Duodenal mucosa (tissue), 2 donors: ENCODE results near the gene SIGLEC11.

Experiments used
- H3K27ac ChIP-seq: one replicate; pipeline ENCODE4 v1.7.0; 2013; ENCODE audit warnings: low read depth, low read length
- H3K27me3 ChIP-seq, 2 donors: one replicate each; pipeline ENCODE4 v1.7.0; 2013; ENCODE audit warnings: low read length in 2 of 2, control low read depth in 1 of 2; ENCODE audit not compliant: insufficient read depth in 2 of 2, control insufficient read depth in 1 of 2
- H3K36me3 ChIP-seq, 2 donors: one replicate each; pipeline ENCODE4 v1.7.0; 2013; ENCODE audit warnings: low read length in 2 of 2, control low read depth in 1 of 2; ENCODE audit not compliant: insufficient read depth in 2 of 2, control insufficient read depth in 1 of 2
- H3K4me1 ChIP-seq, 2 donors: one replicate each; pipeline ENCODE4 v1.7.0; 2013; ENCODE audit warnings: low read length in 2 of 2, control low read depth in 1 of 2; ENCODE audit not compliant: insufficient read depth in 2 of 2, control insufficient read depth in 1 of 2
- H3K4me3 ChIP-seq, 2 donors: one replicate each; pipeline ENCODE4 v1.7.0; 2013; ENCODE audit warnings: low read length in 2 of 2, low read depth in 1 of 2
- H3K9ac ChIP-seq, 2 donors: one replicate each; pipeline ENCODE4 v1.7.0; 2013; ENCODE audit warnings: low read length in 2 of 2, low read depth in 1 of 2
- H3K9me3 ChIP-seq, 2 donors: one replicate each; pipeline ENCODE4 v1.7.0; 2013; ENCODE audit warnings: low read length in 2 of 2, control low read depth in 1 of 2; ENCODE audit not compliant: control insufficient read depth in 1 of 2

SIGLEC11 gene

DNA sequence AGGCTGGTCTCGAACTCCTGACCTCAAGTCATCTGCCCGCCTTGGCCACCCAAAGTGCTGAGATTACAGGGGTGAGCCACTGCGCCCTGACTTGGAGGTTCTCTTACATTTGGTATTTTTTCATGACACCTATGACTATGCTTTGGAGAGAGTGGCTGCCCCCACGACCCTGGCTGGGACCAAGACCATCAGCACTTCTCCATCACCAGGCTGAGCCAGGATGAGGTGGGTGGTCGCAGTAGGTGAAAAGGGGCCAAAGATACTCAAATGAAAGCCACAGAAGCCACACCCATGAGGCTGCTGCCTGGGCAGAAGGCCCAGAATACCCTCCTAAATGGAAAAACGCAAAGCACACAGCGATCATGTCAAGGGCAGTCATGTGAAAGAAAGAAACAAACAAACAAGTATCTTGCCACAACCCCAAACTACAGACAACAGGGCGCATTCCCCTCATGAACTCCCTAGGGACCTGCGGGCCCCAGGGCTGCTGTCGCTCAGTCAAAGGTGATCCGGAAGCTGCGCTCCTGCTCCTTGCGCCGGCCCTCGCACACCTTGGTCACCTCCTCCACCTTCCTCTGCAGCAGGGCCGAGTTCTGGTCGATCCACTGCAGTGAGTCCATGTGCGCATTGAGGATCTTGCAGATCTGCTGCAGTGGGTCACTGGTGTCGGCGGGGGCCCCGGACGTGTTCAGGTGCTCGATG lies 53.1 kb downstream of the SIGLEC11 start:
- H3K4me1 ChIP-seq = peaks cover 4 to 11% of the 10 kb centered on the region in 2 donors
- no peak overlapping the region for H3K4me3 ChIP-seq
- H3K9me3 ChIP-seq = no peaks in the 10 kb centered on the region
- no peaks in the 10 kb centered on the region for H3K27me3 ChIP-seq
- H3K36me3 ChIP-seq = peaks cover 16 to 46% of the 10 kb centered on the region in 2 donors
- no peak overlapping the region for H3K9ac ChIP-seq
- no peak overlapping the region for H3K27ac ChIP-seq

DNA sequence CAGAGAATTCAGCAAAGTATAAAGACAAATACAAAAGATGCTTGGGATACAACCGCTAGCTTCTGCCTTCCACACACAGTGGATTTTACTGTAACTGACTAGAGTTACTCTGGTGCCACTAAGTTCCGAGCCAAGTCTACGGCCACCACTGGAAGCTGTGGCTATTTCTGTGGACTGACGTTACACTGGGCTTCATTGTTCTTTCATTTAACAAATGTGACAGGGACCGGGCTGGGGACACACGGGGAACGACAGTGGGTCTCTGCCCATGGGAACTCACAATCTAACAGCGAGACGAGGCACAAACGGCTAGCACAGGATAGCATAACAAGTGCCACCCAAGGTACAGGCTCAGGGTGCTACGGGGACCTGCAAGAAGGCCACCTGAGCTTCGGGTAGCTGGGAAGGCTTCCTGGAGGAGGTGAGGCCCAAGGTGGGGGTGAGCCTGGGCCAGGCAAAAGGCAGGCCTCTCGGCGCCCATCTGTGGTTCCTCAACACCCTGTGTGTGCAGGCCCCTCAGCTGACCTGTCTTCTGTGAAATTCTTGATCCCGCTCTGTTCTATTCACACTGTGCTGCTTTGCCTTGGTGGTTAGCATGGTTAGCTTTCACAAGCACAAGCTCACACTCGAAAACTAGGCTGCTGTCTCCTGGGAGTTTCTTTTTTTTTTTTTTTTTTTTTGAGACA lies 54.0 kb downstream of the SIGLEC11 start:
- peaks cover 4 to 11% of the 10 kb centered on the region in 2 donors for H3K4me1 ChIP-seq
- no peaks in the 10 kb centered on the region for H3K27me3 ChIP-seq
- no peak overlapping the region for H3K4me3 ChIP-seq
- no peak overlapping the region for H3K9ac ChIP-seq
- peaks cover 16 to 40% of the 10 kb centered on the region in 2 donors for H3K36me3 ChIP-seq
- no peak overlapping the region for H3K27ac ChIP-seq
- no peaks in the 10 kb centered on the region for H3K9me3 ChIP-seq

DNA sequence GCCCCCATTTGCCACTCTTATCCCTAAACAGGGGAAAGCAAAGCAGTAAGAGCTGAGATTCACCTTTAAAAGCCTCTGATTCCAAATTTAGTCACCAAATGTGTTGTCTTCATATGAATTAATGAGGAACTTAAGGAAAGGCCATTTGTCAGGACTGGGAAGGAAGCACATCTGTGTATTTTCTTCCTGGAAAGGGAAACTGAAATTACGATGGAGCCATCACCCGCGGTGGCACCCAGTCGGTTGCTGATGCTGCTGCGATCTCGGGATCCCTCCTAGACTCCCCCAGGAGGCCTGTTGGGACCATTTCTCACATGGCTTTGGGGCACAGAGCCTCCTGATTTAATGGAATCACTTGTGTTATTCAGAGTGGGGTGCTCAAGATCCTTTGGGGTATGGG lies 56.8 kb downstream of the SIGLEC11 start:
- no peak overlapping the region for H3K4me3 ChIP-seq
- H3K4me1 ChIP-seq = no peaks in the 10 kb centered on the region
- H3K27ac ChIP-seq = no peak overlapping the region
- H3K27me3 ChIP-seq = no peaks in the 10 kb centered on the region
- no peaks in the 10 kb centered on the region for H3K9me3 ChIP-seq
- no peak overlapping the region for H3K9ac ChIP-seq
- H3K36me3 ChIP-seq = peaks cover 16 to 30% of the 10 kb centered on the region in 2 donors
